ENCODE data around the gene EFTUD2.

EFTUD2 gene

GRCh38 chr17:44887016-44887415, 12.2 kb downstream of the EFTUD2 start:
- H3K4me3 ChIP-seq (replicated peaks; ENCODE audit: low read depth, low read length) = no peak overlapping the region
- no peak for TF ChIP-seq CTCF (IDR thresholded peaks at IDR 0.05; ENCODE audit: insufficient read depth, low read length, poor library complexity, severe bottlenecking)
- H3K36me3 ChIP-seq (ENCODE audit: control insufficient read depth, insufficient read depth, low read length) = peaks cover 18% of the 10 kb centered on the region
- DNase-seq (ENCODE audit: extremely low read depth, insufficient read length) = no peak
- H3K27me3 ChIP-seq (replicated peaks; ENCODE audit: control insufficient read depth, insufficient read depth, low read length) = no peaks in the 10 kb centered on the region

GRCh38 chr17:44884941-44885340, 14.3 kb downstream of the EFTUD2 start:
- no peak for DNase-seq (ENCODE audit: extremely low read depth, insufficient read length)
- H3K27me3 ChIP-seq (replicated peaks; ENCODE audit: control insufficient read depth, insufficient read depth, low read length) = no peaks in the 10 kb centered on the region
- TF ChIP-seq CTCF (IDR thresholded peaks at IDR 0.05; ENCODE audit: insufficient read depth, low read length, poor library complexity, severe bottlenecking) = no peak
- peaks cover 23% of the 10 kb centered on the region for H3K36me3 ChIP-seq (ENCODE audit: control insufficient read depth, insufficient read depth, low read length)
- no peak overlapping the region for H3K4me3 ChIP-seq (replicated peaks; ENCODE audit: low read depth, low read length)

- Histone ChIP-seq H3K4me3 (replicated peaks; ENCODE audit: low read depth, low read length) (no peak overlapping the region), H3K27me3 (replicated peaks; ENCODE audit: control insufficient read depth, insufficient read depth, low read length) (no peaks in the 10 kb centered on the region), H3K36me3 (ENCODE audit: control insufficient read depth, insufficient read depth, low read length) (peaks cover 24% of the 10 kb centered on the region)
- no peak for DNase-seq (ENCODE audit: extremely low read depth, insufficient read length)
- no peak for TF ChIP-seq CTCF (IDR thresholded peaks at IDR 0.05; ENCODE audit: insufficient read depth, low read length, poor library complexity, severe bottlenecking)
Measured at GRCh38 chr17:44881145-44881544, 18.1 kb downstream of the EFTUD2 start.

GRCh38 chr17:44880062-44880461, 19.2 kb downstream of the EFTUD2 start:
- peaks cover 28% of the 10 kb centered on the region for H3K36me3 ChIP-seq (ENCODE audit: control insufficient read depth, insufficient read depth, low read length)
- no peak for TF ChIP-seq CTCF (IDR thresholded peaks at IDR 0.05; ENCODE audit: insufficient read depth, low read length, poor library complexity, severe bottlenecking)
- DNase-seq (ENCODE audit: extremely low read depth, insufficient read length) = no peak

GRCh38 chr17:44879376-44879775, 19.9 kb downstream of the EFTUD2 start:
- peaks cover 24% of the 10 kb centered on the region for H3K36me3 ChIP-seq (ENCODE audit: control insufficient read depth, insufficient read depth, low read length)

More at GRCh38 chr17:44880062-44880461, 19.2 kb downstream of the EFTUD2 start:
- H3K27me3 ChIP-seq (replicated peaks; ENCODE audit: control insufficient read depth, insufficient read depth, low read length) = no peaks in the 10 kb centered on the region
- H3K4me3 ChIP-seq (replicated peaks; ENCODE audit: low read depth, low read length) = no peak overlapping the region

More at GRCh38 chr17:44879376-44879775, 19.9 kb downstream of the EFTUD2 start:
- Histone ChIP-seq H3K27me3 (replicated peaks; ENCODE audit: control insufficient read depth, insufficient read depth, low read length) (no peaks in the 10 kb centered on the region), H3K4me3 (replicated peaks; ENCODE audit: low read depth, low read length) (no peak overlapping the region)
- no peak for TF ChIP-seq CTCF (IDR thresholded peaks at IDR 0.05; ENCODE audit: insufficient read depth, low read length, poor library complexity, severe bottlenecking)
- DNase-seq (ENCODE audit: extremely low read depth, insufficient read length) = no peak

Data from GM06990 (cell line).